Right lung (tissue), 10 donors: ENCODE measurements around the gene ARMCX4. TPM values are rescaled to one million over a fixed set of nuclear protein-coding genes. Genes with fewer than 3 reads are reported as not detected.
A peak's percentile ranks its signal among the peaks of the same experiment; 100 is the strongest.
"Not testable (repeated sequence)": the region's sequence is repeated elsewhere in the genome, so short reads cannot be mapped to it uniquely, and the experiment has no call there.

Experiments
- DNase-seq, 2 donors: peaks; one replicate each; pipeline ENCODE4 v3.0.0-alpha.2; 2013
- long read RNA-seq, 8 donors: transcript quantifications; one replicate each; lab custom pipeline, GENCODE V29; 2026
- polyA plus RNA-seq, 5 donors: library from polyadenylated mRNA; unstranded; fragments of 120-200 nt; gene quantifications; one replicate each; pipeline versions ENCODE4 v1.2.1 to v1.2.3, GENCODE V29; 2013; ENCODE audit warnings: inconsistent platforms in 1 of 5, low replicate concordance in 1 of 5; ENCODE audit not compliant: insufficient read length in 5 of 5, insufficient read depth in 1 of 5

ARMCX4 gene
- polyA plus RNA-seq: 10 to 100 TPM; 24.6 to 34.8 (median 29.8) TPM
- long read RNA-seq, donor 1, transcript ARMCX4-209 (2 exons, 346 nt): major isoform, 5 of 5 reads
- long read RNA-seq, donor 1, partial matches to known transcripts: 0 of 5 reads
- long read RNA-seq, donor 1, other reads (novel, unspliced or antisense): 0 of 5 reads
- long read RNA-seq, donor 2, partial matches to known transcripts: 0 of 3 reads
- long read RNA-seq, donor 2, other reads (novel, unspliced or antisense): 0 of 3 reads
- long read RNA-seq, donor 3, transcript ARMCX4-209 (2 exons, 346 nt): major isoform, 5 of 5 reads
- long read RNA-seq, donor 3, partial matches to known transcripts: 0 of 5 reads
- long read RNA-seq, donor 3, other reads (novel, unspliced or antisense): 0 of 5 reads
- long read RNA-seq, donor 4, partial matches to known transcripts: 0 of 3 reads
- long read RNA-seq, donor 4, other reads (novel, unspliced or antisense): 0 of 3 reads
- long read RNA-seq, donor 5, partial matches to known transcripts: 0 of 4 reads
- long read RNA-seq, donor 5, other reads (novel, unspliced or antisense): 0 of 4 reads
- long read RNA-seq, donor 6: 0 reads
- long read RNA-seq, donor 7, partial matches to known transcripts: 0 of 2 reads
- long read RNA-seq, donor 7, other reads (novel, unspliced or antisense): 0 of 2 reads
- long read RNA-seq, donor 8, partial matches to known transcripts: 0 of 1 reads
- long read RNA-seq, donor 8, other reads (novel, unspliced or antisense): 0 of 1 reads

GRCh38 chrX:101485212-101485949, at the start of gene ARMCX4:
Gene ARMCX4, plus strand, starts transcription at chrX:101485456. Its CDS starts 3,134 bp downstream, at chrX:101488590.
- peak; percentile 55 to 61 for DNase-seq

- DNase-seq: no peak
Observed at GRCh38 chrX:101442085-101442484, 43.2 kb upstream of the ARMCX4 start.

GRCh38 chrX:101449279-101449678, 36.0 kb upstream of the ARMCX4 start:
- no peak for DNase-seq

GRCh38 chrX:101450085-101450484, 35.2 kb upstream of the ARMCX4 start:
- DNase-seq: no peak

GRCh38 chrX:101450961-101451360, 34.3 kb upstream of the ARMCX4 start:
- DNase-seq: peak; percentile 6 to 17

- DNase-seq: no peak
Observed at GRCh38 chrX:101452056-101452455, 33.2 kb upstream of the ARMCX4 start.

GRCh38 chrX:101460669-101461068, 24.6 kb upstream of the ARMCX4 start:
- peak in 1 of 2 donors; percentile 5 for DNase-seq

- peak in 1 of 2 donors; percentile 10 for DNase-seq
Observed at GRCh38 chrX:101462892-101463291, 22.4 kb upstream of the ARMCX4 start.

GRCh38 chrX:101478366-101478765, 6.9 kb upstream of the ARMCX4 start:
- DNase-seq: no peak

GRCh38 chrX:101482296-101482695, 3.0 kb upstream of the ARMCX4 start:
- no peak for DNase-seq

GRCh38 chrX:101483705-101484104, 1.6 kb upstream of the ARMCX4 start:
- DNase-seq: no peak

GRCh38 chrX:101484135-101484534, 1.1 kb upstream of the ARMCX4 start:
- no peak for DNase-seq

GRCh38 chrX:101488796-101489195, 3.5 kb downstream of the ARMCX4 start:
- no peak for DNase-seq

GRCh38 chrX:101491943-101492342, 6.7 kb downstream of the ARMCX4 start:
- no peak for DNase-seq

GRCh38 chrX:101493225-101493624, 8.0 kb downstream of the ARMCX4 start:
- no peak for DNase-seq

- not testable (repeated sequence) for DNase-seq
Observed at GRCh38 chrX:101502929-101503328, 17.7 kb downstream of the ARMCX4 start.

GRCh38 chrX:101507372-101507771, 22.1 kb downstream of the ARMCX4 start:
- no peak for DNase-seq

GRCh38 chrX:101507986-101508385, 22.7 kb downstream of the ARMCX4 start:
- DNase-seq: no peak

- no peak for DNase-seq
Observed at GRCh38 chrX:101530944-101531343, 45.7 kb downstream of the ARMCX4 start.
